OCI-LY7 (cell line): Measurements from ENCODE around the gene ANGPTL8.

Source experiments
- EZH2phosphoT487 ChIP-seq: fragments of 200-600 bp; sonication (generic); IDR thresholded peaks from 2 replicates; pipeline ENCODE4 v1.6.1; 2018; ENCODE audit warnings: low read depth, borderline replicate concordance, mild to moderate bottlenecking, mixed run types, antibody characterized with exemption, low read length, moderate library complexity, mixed read lengths
- TF ChIP-seq, protein P1 (sequence below): fragments of 200-600 bp; sonication (generic); conservative IDR thresholded peaks from 2 replicates; pipeline ENCODE4 v1.5.1; 2014; ENCODE audit warnings: mild to moderate bottlenecking, antibody characterized with exemption, low read length, moderate library complexity, mixed read lengths

DNA sequence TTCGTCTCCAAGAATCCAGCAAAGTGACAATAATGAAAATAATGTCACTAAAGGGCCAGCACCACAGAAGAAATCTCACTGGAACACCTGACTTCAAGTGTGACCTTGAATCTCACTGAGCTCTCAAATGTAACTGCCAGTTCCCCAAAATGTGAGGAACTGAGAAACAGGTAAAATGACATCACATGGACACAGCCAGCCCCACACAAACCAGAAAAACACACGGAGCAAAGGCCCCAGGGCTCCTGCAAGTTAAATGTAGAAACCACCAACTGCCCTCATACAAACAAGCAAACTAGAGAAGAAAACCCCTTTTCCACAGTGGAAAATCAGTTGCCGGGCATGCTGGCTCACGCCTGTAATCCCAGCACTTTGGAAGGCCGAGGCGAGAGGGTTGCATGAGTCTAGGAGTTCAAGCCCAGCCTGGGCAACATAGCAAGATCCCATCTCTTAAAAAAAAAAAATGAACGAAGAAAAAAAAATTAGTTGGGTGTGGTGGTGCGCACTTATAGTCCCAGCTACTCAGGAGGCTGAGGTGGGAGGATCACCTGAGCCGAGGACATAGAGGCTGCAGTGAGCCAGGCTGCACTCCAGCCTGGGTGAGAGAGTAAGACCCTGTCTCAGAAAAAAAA is 33.4 kb upstream of the ANGPTL8 start:
- TF ChIP-seq EZH2phosphoT487, result no peak
- TF ChIP-seq, protein P1, sequence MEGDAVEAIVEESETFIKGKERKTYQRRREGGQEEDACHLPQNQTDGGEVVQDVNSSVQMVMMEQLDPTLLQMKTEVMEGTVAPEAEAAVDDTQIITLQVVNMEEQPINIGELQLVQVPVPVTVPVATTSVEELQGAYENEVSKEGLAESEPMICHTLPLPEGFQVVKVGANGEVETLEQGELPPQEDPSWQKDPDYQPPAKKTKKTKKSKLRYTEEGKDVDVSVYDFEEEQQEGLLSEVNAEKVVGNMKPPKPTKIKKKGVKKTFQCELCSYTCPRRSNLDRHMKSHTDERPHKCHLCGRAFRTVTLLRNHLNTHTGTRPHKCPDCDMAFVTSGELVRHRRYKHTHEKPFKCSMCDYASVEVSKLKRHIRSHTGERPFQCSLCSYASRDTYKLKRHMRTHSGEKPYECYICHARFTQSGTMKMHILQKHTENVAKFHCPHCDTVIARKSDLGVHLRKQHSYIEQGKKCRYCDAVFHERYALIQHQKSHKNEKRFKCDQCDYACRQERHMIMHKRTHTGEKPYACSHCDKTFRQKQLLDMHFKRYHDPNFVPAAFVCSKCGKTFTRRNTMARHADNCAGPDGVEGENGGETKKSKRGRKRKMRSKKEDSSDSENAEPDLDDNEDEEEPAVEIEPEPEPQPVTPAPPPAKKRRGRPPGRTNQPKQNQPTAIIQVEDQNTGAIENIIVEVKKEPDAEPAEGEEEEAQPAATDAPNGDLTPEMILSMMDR, result no peak
